Suprapubic skin (tissue), 4 donors: ENCODE results near the gene RPL41.

Source experiments
- EP300 ChIP-seq: sonication (generic); formaldehyde crosslinking; IDR thresholded peaks from one replicate; pipeline ENCODE4 v1.6.1; 2017; ENCODE audit warnings: antibody characterized with exemption
- POLR2A ChIP-seq, 2 donors: fragments of 450-650 bp; IDR thresholded peaks; one replicate each; pipeline ENCODE4 v1.6.1; 2017; ENCODE audit warnings: antibody characterized with exemption in 2 of 2, mild to moderate bottlenecking in 2 of 2, moderate library complexity in 2 of 2
- POLR2AphosphoS5 ChIP-seq, 3 donors: sonication (generic); formaldehyde crosslinking; IDR thresholded peaks; one replicate each; pipeline ENCODE4 v1.6.1; 2017; ENCODE audit warnings: antibody characterized with exemption in 3 of 3
- TF ChIP-seq, protein P1 (sequence below), 2 donors: fragments of 200-600 bp in 1 of 2; fragments of 450-650 bp in 1 of 2; sonication (generic) in 1 of 2; IDR thresholded peaks; one replicate each; pipeline ENCODE4 v1.5.1; 2016 to 2019; ENCODE audit warnings: antibody characterized with exemption in 2 of 2, mild to moderate bottlenecking in 1 of 2, moderate library complexity in 1 of 2

DNA sequence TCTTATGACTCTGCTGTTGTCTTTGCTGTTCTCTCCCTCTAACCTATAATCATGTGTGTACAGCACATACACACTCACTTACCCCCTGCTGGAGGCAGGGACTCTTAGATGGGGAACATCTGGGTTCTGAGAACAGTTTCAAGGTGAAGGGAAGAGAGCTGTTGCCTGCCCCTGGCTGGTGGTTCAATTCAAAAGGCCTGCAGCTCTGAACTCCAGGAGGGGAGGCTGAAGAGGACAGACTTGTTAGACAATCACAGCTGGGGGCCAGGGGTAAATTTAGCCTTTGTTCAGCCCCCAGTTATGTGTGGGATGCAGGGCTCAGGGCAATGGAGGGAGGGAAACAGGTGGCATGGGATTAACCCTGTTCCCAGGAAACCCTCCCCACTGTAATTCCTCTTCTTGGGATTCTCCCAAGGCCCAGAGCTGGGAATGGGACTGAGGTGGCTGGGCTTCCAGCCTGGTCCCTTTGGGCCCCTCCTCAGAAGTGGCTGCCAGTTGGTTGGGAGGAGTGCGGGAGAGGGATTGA lies 37.9 kb downstream of the RPL41 start:
- TF ChIP-seq, protein P1, sequence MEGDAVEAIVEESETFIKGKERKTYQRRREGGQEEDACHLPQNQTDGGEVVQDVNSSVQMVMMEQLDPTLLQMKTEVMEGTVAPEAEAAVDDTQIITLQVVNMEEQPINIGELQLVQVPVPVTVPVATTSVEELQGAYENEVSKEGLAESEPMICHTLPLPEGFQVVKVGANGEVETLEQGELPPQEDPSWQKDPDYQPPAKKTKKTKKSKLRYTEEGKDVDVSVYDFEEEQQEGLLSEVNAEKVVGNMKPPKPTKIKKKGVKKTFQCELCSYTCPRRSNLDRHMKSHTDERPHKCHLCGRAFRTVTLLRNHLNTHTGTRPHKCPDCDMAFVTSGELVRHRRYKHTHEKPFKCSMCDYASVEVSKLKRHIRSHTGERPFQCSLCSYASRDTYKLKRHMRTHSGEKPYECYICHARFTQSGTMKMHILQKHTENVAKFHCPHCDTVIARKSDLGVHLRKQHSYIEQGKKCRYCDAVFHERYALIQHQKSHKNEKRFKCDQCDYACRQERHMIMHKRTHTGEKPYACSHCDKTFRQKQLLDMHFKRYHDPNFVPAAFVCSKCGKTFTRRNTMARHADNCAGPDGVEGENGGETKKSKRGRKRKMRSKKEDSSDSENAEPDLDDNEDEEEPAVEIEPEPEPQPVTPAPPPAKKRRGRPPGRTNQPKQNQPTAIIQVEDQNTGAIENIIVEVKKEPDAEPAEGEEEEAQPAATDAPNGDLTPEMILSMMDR (IDR thresholded peaks at IDR 0.05) = no peak
- TF ChIP-seq EP300 (no peak), POLR2A (IDR thresholded peaks at IDR 0.05) (no peak), POLR2AphosphoS5 (IDR thresholded peaks at IDR 0.05) (no peak)
